HepG2 (cell line): Measurements from ENCODE around the gene FASTK. TPM values are rescaled to one million over a fixed set of nuclear protein-coding genes. Genes with fewer than 3 reads are reported as not detected.

Experiments used
- ATF1 ChIP-seq: IDR thresholded peaks from 2 replicates; pipeline ENCODE4 v1.6.1; 2016; ENCODE audit warnings: mild to moderate bottlenecking, control low read depth
- BRD4 ChIP-seq: sonication (generic); formaldehyde crosslinking; IDR thresholded peaks from 2 replicates; pipeline ENCODE4 v1.4.0; 2020; ENCODE audit warnings: missing genetic modification reagents
- EEA1 ChIP-seq: sonication (generic); formaldehyde crosslinking; IDR thresholded peaks from 2 replicates; pipeline ENCODE4 v1.5.1; 2020; ENCODE audit warnings: mild to moderate bottlenecking, missing genetic modification reagents, borderline replicate concordance
- EP300 ChIP-seq, 3 experiments: sonication (generic) in 1 of 3; formaldehyde crosslinking in 1 of 3; IDR thresholded peaks; 2 replicates each; pipeline versions ENCODE4 v1.5.1 to v1.6.1; 2011 to 2020; ENCODE audit warnings: low read depth in 2 of 3, low read length in 2 of 3, borderline replicate concordance in 1 of 3, improper control_type of control experiment in 1 of 3, mild to moderate bottlenecking in 1 of 3, missing genetic modification reagents in 1 of 3, moderate library complexity in 1 of 3
- MBNL3 ChIP-seq: fragments of 250-450 bp; sonication (Bioruptor Pico); conservative IDR thresholded peaks from 2 replicates; pipeline ENCODE4 v1.8.0; 2022; ENCODE audit warnings: mild to moderate bottlenecking, inconsistent platforms
- ONECUT2 ChIP-seq: sonication (generic); formaldehyde crosslinking; IDR thresholded peaks from 2 replicates; pipeline ENCODE4 v1.4.0; 2020; ENCODE audit warnings: missing genetic modification reagents
- RORA ChIP-seq: sonication (generic); formaldehyde crosslinking; IDR thresholded peaks from 2 replicates; pipeline ENCODE4 v1.5.0; 2020; ENCODE audit warnings: mild to moderate bottlenecking, missing genetic modification reagents, moderate library complexity
- SALL1 ChIP-seq: sonication (generic); formaldehyde crosslinking; IDR thresholded peaks from 2 replicates; pipeline ENCODE4 v1.8.0; 2022; ENCODE audit warnings: mild to moderate bottlenecking, missing genetic modification reagents
- SP2 ChIP-seq: sonication (generic); formaldehyde crosslinking; IDR thresholded peaks from 2 replicates; pipeline ENCODE4 v1.5.1; 2020; ENCODE audit warnings: mild to moderate bottlenecking, missing genetic modification reagents
- TP53 ChIP-seq: sonication (generic); formaldehyde crosslinking; conservative IDR thresholded peaks from 2 replicates; pipeline ENCODE4 v1.4.0; 2020; ENCODE audit warnings: missing genetic modification reagents
- ZBTB1 ChIP-seq: sonication (generic); formaldehyde crosslinking; IDR thresholded peaks from 2 replicates; pipeline ENCODE4 v1.4.0; 2020; ENCODE audit warnings: missing genetic modification reagents, borderline replicate concordance
- ZBTB37 ChIP-seq: sonication (generic); formaldehyde crosslinking; IDR thresholded peaks from 2 replicates; pipeline ENCODE4 v1.4.0; 2020; ENCODE audit warnings: mild to moderate bottlenecking, missing genetic modification reagents
- ZBTB4 ChIP-seq: sonication (generic); formaldehyde crosslinking; IDR thresholded peaks from 2 replicates; pipeline ENCODE4 v1.4.0; 2020; ENCODE audit warnings: missing genetic modification reagents, mild to moderate bottlenecking, borderline replicate concordance
- ZBTB7B ChIP-seq: sonication (generic); formaldehyde crosslinking; IDR thresholded peaks from 2 replicates; pipeline ENCODE4 v1.4.0; 2020; ENCODE audit warnings: missing genetic modification reagents
- ZKSCAN5 ChIP-seq: sonication (generic); formaldehyde crosslinking; IDR thresholded peaks from 2 replicates; pipeline ENCODE4 v1.5.1; 2020; ENCODE audit warnings: mild to moderate bottlenecking, missing genetic modification reagents
- ZNF17 ChIP-seq: sonication (generic); formaldehyde crosslinking; IDR thresholded peaks from 2 replicates; pipeline ENCODE4 v1.5.0; 2020; ENCODE audit warnings: mild to moderate bottlenecking, missing genetic modification reagents
- ZNF414 ChIP-seq: sonication (generic); formaldehyde crosslinking; IDR thresholded peaks from 2 replicates; pipeline ENCODE4 v1.5.0; 2020; ENCODE audit warnings: missing genetic modification reagents
- ZNF513 ChIP-seq: sonication (generic); formaldehyde crosslinking; conservative IDR thresholded peaks from 2 replicates; pipeline ENCODE4 v1.5.0; 2020; ENCODE audit warnings: missing genetic modification reagents
- polyA plus RNA-seq, 8 experiments: library from polyadenylated mRNA; depleted of rRNA in 3 of 8; stranded (reverse) in 7 of 8; unstranded in 1 of 8; fragments of >200 nt; fragmentation: Illumina TruSeq in 4 of 8; extraction: Trizol in 4 of 8; gene quantifications; 2 replicates each; pipeline versions ENCODE4 v1.2.1 to v1.2.3, GENCODE V29; 2011 to 2016; ENCODE audit warnings: low read depth in 4 of 8, missing spikeins in 1 of 8, mixed read lengths in 1 of 8; ENCODE audit not compliant: insufficient read depth in 1 of 8
- total RNA-seq, 5 experiments: library from RNA; depleted of rRNA; stranded (reverse); fragments of >200 nt; fragmentation: Illumina TruSeq; extraction: Trizol; gene quantifications; 2 replicates each; pipeline ENCODE4 v1.2.3, GENCODE V29; 2016; ENCODE audit warnings: low read depth in 1 of 5
- TF ChIP-seq, protein P1 (sequence below): sonication (generic); formaldehyde crosslinking; IDR thresholded peaks from 2 replicates; pipeline ENCODE4 v1.5.0; 2020; ENCODE audit warnings: missing genetic modification reagents
- TF ChIP-seq, protein P2 (sequence below): sonication (generic); formaldehyde crosslinking; IDR thresholded peaks from 2 replicates; pipeline ENCODE4 v1.4.0; 2020; ENCODE audit warnings: missing genetic modification reagents

The FASTK gene
- total and polyA plus RNA-seq, 2 of the 13 experiments (the other 11 are each of a cell fraction or from before 2014, with no cell fraction given), result 52.9 to 55.7 TPM

- no peak for TF ChIP-seq ZBTB37 (CRISPR knock-in tag)
- TF ChIP-seq ZNF513, result no peak
- no peak for TF ChIP-seq RORA (CRISPR knock-in tag)
- TF ChIP-seq ZBTB4 (CRISPR knock-in tag), result no peak
- TF ChIP-seq BRD4 (CRISPR knock-in tag), result no peak
- TF ChIP-seq ZBTB7B (CRISPR knock-in tag), result peak; percentile 48; the same call in 1 of the 2 replicates
- no peak for TF ChIP-seq ZNF414
- TF ChIP-seq SP2, result no peak
- no peak for TF ChIP-seq ATF1 (CRISPR knock-in tag)
- no peak for TF ChIP-seq ONECUT2 (CRISPR knock-in tag)
- TF ChIP-seq EEA1 (CRISPR knock-in tag), result no peak
- TF ChIP-seq, protein P1, sequence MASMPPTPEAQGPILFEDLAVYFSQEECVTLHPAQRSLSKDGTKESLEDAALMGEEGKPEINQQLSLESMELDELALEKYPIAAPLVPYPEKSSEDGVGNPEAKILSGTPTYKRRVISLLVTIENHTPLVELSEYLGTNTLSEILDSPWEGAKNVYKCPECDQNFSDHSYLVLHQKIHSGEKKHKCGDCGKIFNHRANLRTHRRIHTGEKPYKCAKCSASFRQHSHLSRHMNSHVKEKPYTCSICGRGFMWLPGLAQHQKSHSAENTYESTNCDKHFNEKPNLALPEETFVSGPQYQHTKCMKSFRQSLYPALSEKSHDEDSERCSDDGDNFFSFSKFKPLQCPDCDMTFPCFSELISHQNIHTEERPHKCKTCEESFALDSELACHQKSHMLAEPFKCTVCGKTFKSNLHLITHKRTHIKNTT (CRISPR knock-in tag), result no peak
- TF ChIP-seq EP300 (IDR thresholded peaks at IDR 0.05; ENCODE audit: low read depth in 2 of 2, low read length in 2 of 2), result no peak
- TF ChIP-seq EP300 (CRISPR knock-in tag; IDR thresholded peaks at IDR 0.05; ENCODE audit: borderline replicate concordance), result no peak; the same call in none of the 2 replicates
- TF ChIP-seq ZKSCAN5 (CRISPR knock-in tag), result no peak
- TF ChIP-seq ZNF17, result no peak
- no peak for TF ChIP-seq MBNL3 (CRISPR knock-in tag)
- no peak for TF ChIP-seq TP53 (CRISPR knock-in tag)
- TF ChIP-seq ZBTB1 (CRISPR knock-in tag), result no peak
- TF ChIP-seq SALL1 (CRISPR knock-in tag), result no peak; the same call in none of the 2 replicates
- TF ChIP-seq, protein P2, sequence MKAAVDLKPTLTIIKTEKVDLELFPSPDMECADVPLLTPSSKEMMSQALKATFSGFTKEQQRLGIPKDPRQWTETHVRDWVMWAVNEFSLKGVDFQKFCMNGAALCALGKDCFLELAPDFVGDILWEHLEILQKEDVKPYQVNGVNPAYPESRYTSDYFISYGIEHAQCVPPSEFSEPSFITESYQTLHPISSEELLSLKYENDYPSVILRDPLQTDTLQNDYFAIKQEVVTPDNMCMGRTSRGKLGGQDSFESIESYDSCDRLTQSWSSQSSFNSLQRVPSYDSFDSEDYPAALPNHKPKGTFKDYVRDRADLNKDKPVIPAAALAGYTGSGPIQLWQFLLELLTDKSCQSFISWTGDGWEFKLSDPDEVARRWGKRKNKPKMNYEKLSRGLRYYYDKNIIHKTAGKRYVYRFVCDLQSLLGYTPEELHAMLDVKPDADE (CRISPR knock-in tag), result no peak
Measured at GRCh38 chr7:151087245-151088018, 6.8 kb upstream of the FASTK start (continued).
